Measurements from ENCODE around the gene GOLIM4.
A peak's percentile ranks its signal among the peaks of the same experiment; 100 is the strongest.

GOLIM4 gene

GRCh38 chr3:168054447-168054846 lies 41.3 kb downstream of the GOLIM4 start:
- DNase-seq = no peak
- no peak for TF ChIP-seq GATA1 (IDR thresholded peaks at IDR 0.05; ENCODE audit: low read depth, low read length)
- no peak for TF ChIP-seq POLR2A (IDR thresholded peaks at IDR 0.05; ENCODE audit: low read length)

DNA sequence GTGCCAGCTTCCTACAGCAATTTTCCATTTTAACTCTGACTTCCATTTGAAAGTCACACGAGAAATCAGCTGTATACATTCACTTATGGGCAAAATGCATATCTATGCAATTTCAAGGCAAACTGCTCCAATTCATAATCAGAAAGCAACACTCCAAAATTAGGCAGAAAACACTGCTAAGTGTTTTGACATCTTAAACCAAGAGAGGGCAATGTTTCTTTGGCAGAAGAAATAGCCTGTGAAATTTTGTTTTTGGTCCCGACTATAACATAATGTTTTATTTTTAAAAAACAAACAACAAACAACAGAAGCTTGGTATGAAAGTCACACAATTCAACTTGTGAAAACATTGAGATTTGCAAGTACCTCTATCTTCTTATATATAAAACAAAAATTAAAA lies 42.6 kb downstream of the GOLIM4 start:
- no peak for DNase-seq

DNA sequence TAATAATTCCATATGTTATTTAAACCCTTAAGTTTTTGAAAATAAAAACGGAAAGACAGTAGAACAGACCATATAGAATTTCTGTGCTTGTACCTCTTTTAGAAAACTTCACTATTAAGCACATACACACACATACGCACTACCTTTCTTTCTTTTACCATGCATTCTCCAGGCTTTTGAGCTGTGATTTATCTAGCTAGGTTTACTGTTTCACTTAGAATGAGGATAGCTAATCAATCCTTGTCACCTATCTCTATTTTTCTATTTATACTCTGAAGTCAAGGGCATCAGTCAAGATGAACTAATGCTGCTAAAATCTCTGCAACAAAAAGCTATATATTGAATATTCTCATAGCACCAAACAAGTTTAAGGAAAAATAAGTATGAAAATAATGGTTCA lies 43.2 kb downstream of the GOLIM4 start:
- no peak for DNase-seq
- no peak for TF ChIP-seq GATA1 (IDR thresholded peaks at IDR 0.05; ENCODE audit: low read depth, low read length)
- TF ChIP-seq POLR2A (IDR thresholded peaks at IDR 0.05; ENCODE audit: low read length) = no peak

More for the DNA sequence above, 42.6 kb downstream of the GOLIM4 start:
- TF ChIP-seq GATA1 (IDR thresholded peaks at IDR 0.05; ENCODE audit: low read depth, low read length) = no peak
- TF ChIP-seq POLR2A (IDR thresholded peaks at IDR 0.05; ENCODE audit: low read length) = no peak

GRCh38 chr3:168051531-168052471 lies 43.9 kb downstream of the GOLIM4 start:
- DNase-seq = no peak
- TF ChIP-seq GATA1 (IDR thresholded peaks at IDR 0.05; ENCODE audit: low read depth, low read length) = no peak
- TF ChIP-seq POLR2A (IDR thresholded peaks at IDR 0.05; ENCODE audit: low read length) = no peak

GRCh38 chr3:168051070-168051469 lies 44.7 kb downstream of the GOLIM4 start:
- DNase-seq = no peak
- no peak for TF ChIP-seq POLR2A (IDR thresholded peaks at IDR 0.05; ENCODE audit: low read length)
- no peak for TF ChIP-seq GATA1 (IDR thresholded peaks at IDR 0.05; ENCODE audit: low read depth, low read length)

- no peak for TF ChIP-seq GATA1 (IDR thresholded peaks at IDR 0.05; ENCODE audit: low read depth, low read length)
- TF ChIP-seq POLR2A (IDR thresholded peaks at IDR 0.05; ENCODE audit: low read length) = no peak
- DNase-seq = no peak
Observed at GRCh38 chr3:168049367-168049974, 46.3 kb downstream of the GOLIM4 start.

GRCh38 chr3:168048414-168049330 lies 47.1 kb downstream of the GOLIM4 start:
- DNase-seq = no peak
- TF ChIP-seq POLR2A (IDR thresholded peaks at IDR 0.05; ENCODE audit: low read length) = no peak
- TF ChIP-seq GATA1 (IDR thresholded peaks at IDR 0.05; ENCODE audit: low read depth, low read length) = no peak

- TF ChIP-seq GATA1 (IDR thresholded peaks at IDR 0.05; ENCODE audit: low read depth, low read length) (no peak), POLR2A (IDR thresholded peaks at IDR 0.05; ENCODE audit: low read length) (no peak)
- no peak for DNase-seq
Observed at GRCh38 chr3:168047936-168048335, 47.8 kb downstream of the GOLIM4 start.

- TF ChIP-seq GATA1 (IDR thresholded peaks at IDR 0.05; ENCODE audit: low read depth, low read length) = no peak
- TF ChIP-seq POLR2A (IDR thresholded peaks at IDR 0.05; ENCODE audit: low read length) = no peak
- peak; percentile 84 to 86 for DNase-seq
Observed at GRCh38 chr3:168047190-168047795, 48.4 kb downstream of the GOLIM4 start.

- no peak for DNase-seq
- TF ChIP-seq GATA1 (IDR thresholded peaks at IDR 0.05; ENCODE audit: low read depth, low read length) (no peak), POLR2A (IDR thresholded peaks at IDR 0.05; ENCODE audit: low read length) (no peak)
Observed at GRCh38 chr3:168044049-168044448, 51.7 kb downstream of the GOLIM4 start.

DNA sequence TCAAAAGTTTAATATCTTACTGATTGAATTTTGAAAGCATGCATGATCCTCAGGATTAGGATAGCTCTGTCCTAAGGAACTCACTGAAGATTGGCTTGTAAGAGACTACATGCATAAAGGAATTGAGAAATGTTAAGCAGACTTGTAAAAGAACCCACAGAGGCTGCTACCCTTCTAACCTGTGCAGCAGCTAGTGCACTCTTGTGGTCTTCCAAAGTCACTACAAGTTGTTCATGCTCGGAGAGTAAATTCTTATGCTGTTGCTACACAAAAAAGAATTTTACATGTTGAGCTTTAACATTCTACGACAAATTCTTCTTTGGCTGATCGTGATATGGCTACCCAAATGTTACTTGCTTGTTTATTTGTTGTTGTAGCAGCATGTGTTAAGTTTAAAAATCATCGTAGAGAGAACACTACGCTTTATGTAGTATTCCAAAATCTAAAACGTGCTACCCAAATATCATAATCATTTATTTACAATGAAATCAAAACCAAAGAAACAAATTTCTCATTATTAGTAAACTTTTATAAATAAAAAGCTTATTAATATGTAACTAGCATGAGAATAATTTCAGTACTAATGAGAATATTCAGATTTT lies 55.0 kb downstream of the GOLIM4 start:
- peak; percentile 47 to 56 for DNase-seq
- TF ChIP-seq POLR2A (IDR thresholded peaks at IDR 0.05; ENCODE audit: low read length) (no peak), GATA1 (IDR thresholded peaks at IDR 0.05; ENCODE audit: low read depth, low read length) (no peak)

GRCh38 chr3:168037020-168037419 lies 58.7 kb downstream of the GOLIM4 start:
- DNase-seq = no peak
- no peak for TF ChIP-seq GATA1 (IDR thresholded peaks at IDR 0.05; ENCODE audit: low read depth, low read length)
- no peak for TF ChIP-seq POLR2A (IDR thresholded peaks at IDR 0.05; ENCODE audit: low read length)

GRCh38 chr3:168036619-168037018 lies 59.1 kb downstream of the GOLIM4 start:
- TF ChIP-seq POLR2A (IDR thresholded peaks at IDR 0.05; ENCODE audit: low read length) (no peak), GATA1 (IDR thresholded peaks at IDR 0.05; ENCODE audit: low read depth, low read length) (no peak)
- peak; percentile 13 to 32 for DNase-seq

Data from erythroblast (primary cell).